Loucy (cell line): ENCODE measurements around the gene FADD.

Experiments used
- EZH2phosphoT487 ChIP-seq: fragments of 200-600 bp; IDR thresholded peaks from 2 replicates; pipeline ENCODE4 v1.6.1; 2018; ENCODE audit warnings: antibody characterized with exemption, mild to moderate bottlenecking, moderate library complexity, borderline replicate concordance
- TF ChIP-seq, protein P1 (sequence below): fragments of 200-600 bp; sonication (generic); conservative IDR thresholded peaks from 2 replicates; pipeline ENCODE4 v1.5.1; 2014; ENCODE audit warnings: mild to moderate bottlenecking, antibody characterized with exemption, low read length

DNA sequence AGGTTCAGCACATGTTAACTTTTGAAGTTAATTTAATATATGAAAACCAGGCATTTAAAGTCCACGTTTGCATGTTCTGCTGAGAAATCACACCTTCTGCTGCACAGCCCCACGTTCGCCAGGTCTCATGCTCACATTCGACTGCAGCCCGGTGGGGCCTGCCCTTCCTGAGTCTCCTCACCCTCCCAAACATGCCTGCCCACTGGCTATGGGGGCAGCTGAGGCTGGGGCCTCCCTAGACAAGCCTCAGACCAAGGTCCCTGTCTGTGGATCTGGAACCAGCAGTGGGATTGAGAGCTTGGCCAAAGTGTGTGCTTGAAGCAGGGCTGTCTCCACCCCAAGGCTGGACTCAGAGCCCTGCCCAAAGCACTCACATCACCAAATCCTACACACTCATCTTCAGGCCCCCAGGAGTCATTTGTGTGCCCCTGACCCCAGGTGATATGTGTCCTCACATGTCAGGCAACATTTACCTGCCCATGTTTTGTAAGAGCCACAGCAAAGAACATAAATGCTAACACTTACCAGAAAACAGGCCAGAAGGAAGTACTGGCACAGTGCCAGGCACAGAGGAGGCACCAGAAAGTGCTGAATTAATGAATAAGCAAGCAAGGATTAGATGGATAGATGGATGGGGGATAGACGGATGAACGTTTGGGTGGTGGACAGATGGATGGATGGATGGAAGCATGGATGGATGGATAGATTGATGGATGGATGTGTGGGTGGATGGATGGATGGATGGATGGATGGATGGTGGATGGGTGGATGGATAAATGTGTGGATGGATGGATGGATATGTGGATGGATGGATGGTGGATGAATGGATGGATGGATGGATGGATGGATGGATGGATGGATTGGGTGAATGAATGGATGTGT lies 9.4 kb upstream of the FADD start:
- TF ChIP-seq, protein P1, sequence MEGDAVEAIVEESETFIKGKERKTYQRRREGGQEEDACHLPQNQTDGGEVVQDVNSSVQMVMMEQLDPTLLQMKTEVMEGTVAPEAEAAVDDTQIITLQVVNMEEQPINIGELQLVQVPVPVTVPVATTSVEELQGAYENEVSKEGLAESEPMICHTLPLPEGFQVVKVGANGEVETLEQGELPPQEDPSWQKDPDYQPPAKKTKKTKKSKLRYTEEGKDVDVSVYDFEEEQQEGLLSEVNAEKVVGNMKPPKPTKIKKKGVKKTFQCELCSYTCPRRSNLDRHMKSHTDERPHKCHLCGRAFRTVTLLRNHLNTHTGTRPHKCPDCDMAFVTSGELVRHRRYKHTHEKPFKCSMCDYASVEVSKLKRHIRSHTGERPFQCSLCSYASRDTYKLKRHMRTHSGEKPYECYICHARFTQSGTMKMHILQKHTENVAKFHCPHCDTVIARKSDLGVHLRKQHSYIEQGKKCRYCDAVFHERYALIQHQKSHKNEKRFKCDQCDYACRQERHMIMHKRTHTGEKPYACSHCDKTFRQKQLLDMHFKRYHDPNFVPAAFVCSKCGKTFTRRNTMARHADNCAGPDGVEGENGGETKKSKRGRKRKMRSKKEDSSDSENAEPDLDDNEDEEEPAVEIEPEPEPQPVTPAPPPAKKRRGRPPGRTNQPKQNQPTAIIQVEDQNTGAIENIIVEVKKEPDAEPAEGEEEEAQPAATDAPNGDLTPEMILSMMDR = no peak
- no peak for TF ChIP-seq EZH2phosphoT487
